ENCODE data around the gene PDE2A. TPM values are rescaled to one million over a fixed set of nuclear protein-coding genes. Genes with fewer than 3 reads are reported as not detected.

The PDE2A gene
- total RNA-seq, 4 donors from 2014 or later: 26.1 to 34.1 (median 30.6) TPM

GRCh38 chr11:72578566-72578965 lies 95.7 kb downstream of the PDE2A start:
- no peak for TF ChIP-seq POLR2A (IDR thresholded peaks at IDR 0.05)
- TF ChIP-seq CTCF (IDR thresholded peaks at IDR 0.05): no peak
- WGBS, 2 donors: 83 to 88% methylated on average over 5 of the region's 5 CpGs
- peak in 1 of 2 donors; percentile 78 for DNase-seq (ENCODE audit: low spot score in 2 of 2)
- intact Hi-C loops (cut with DNase I; ENCODE audit: low total_unique reads): no loop called here
- no peak overlapping the region for H3K4me3 ChIP-seq (ENCODE audit: low read depth, poor library complexity, severe bottlenecking)

- no peak overlapping the region for H3K4me3 ChIP-seq (ENCODE audit: low read depth, poor library complexity, severe bottlenecking)
- no peak for TF ChIP-seq POLR2A (IDR thresholded peaks at IDR 0.05)
- no peak for TF ChIP-seq CTCF (IDR thresholded peaks at IDR 0.05)
- peak in 1 of 2 donors; percentile 75 for DNase-seq (ENCODE audit: low spot score in 2 of 2)
- 81 to 96% methylated on average over 6 of the region's 6 CpGs for WGBS, 2 donors
- intact Hi-C loops (cut with DNase I; ENCODE audit: low total_unique reads): no loop called here
Observed at GRCh38 chr11:72578051-72578450, 96.2 kb downstream of the PDE2A start.

GRCh38 chr11:72577271-72577721 lies 96.9 kb downstream of the PDE2A start:
- WGBS, 2 donors: 83 to 90% methylated on average over 14 of the region's 14 CpGs
- DNase-seq (ENCODE audit: low spot score in 2 of 2): peak in 1 of 2 donors; percentile 76
- TF ChIP-seq POLR2A (IDR thresholded peaks at IDR 0.05): no peak
- no peak overlapping the region for H3K4me3 ChIP-seq (ENCODE audit: low read depth, poor library complexity, severe bottlenecking)
- intact Hi-C loops (cut with DNase I; ENCODE audit: low total_unique reads): no loop called here

GRCh38 chr11:72576661-72577060 lies 97.6 kb downstream of the PDE2A start:
- intact Hi-C loops (cut with DNase I; ENCODE audit: low total_unique reads): no loop called here

GRCh38 chr11:72576243-72576595 lies 98.0 kb downstream of the PDE2A start:
- intact Hi-C loops (cut with DNase I; ENCODE audit: low total_unique reads): no loop called here
- TF ChIP-seq CTCF (IDR thresholded peaks at IDR 0.05) (no peak), POLR2A (IDR thresholded peaks at IDR 0.05) (no peak)

More at GRCh38 chr11:72576661-72577060, 97.6 kb downstream of the PDE2A start:
- TF ChIP-seq POLR2A (IDR thresholded peaks at IDR 0.05) (no peak), CTCF (IDR thresholded peaks at IDR 0.05) (no peak)
- no peak overlapping the region for H3K4me3 ChIP-seq (ENCODE audit: low read depth, poor library complexity, severe bottlenecking)
- no peak for DNase-seq (ENCODE audit: low spot score in 2 of 2)
- 84 to 89% methylated on average over 6 of the region's 6 CpGs for WGBS, 2 donors

GRCh38 chr11:72575533-72576242 lies 98.5 kb downstream of the PDE2A start:
- 90 to 93% methylated on average over 10 to 11 of the region's 14 CpGs for WGBS, 2 donors
- intact Hi-C loops (cut with DNase I; ENCODE audit: low total_unique reads): no loop called here
- H3K4me3 ChIP-seq (ENCODE audit: low read depth, poor library complexity, severe bottlenecking): no peak overlapping the region
- TF ChIP-seq POLR2A (IDR thresholded peaks at IDR 0.05) (no peak), CTCF (IDR thresholded peaks at IDR 0.05) (no peak)
- peak in 1 of 2 donors; percentile 79 for DNase-seq (ENCODE audit: low spot score in 2 of 2)

More at GRCh38 chr11:72576243-72576595, 98.0 kb downstream of the PDE2A start:
- DNase-seq (ENCODE audit: low spot score in 2 of 2): no peak
- no peak overlapping the region for H3K4me3 ChIP-seq (ENCODE audit: low read depth, poor library complexity, severe bottlenecking)
- WGBS, 2 donors: 90 to 92% methylated on average over 5 of the region's 5 CpGs

Data from lower leg skin (tissue), 4 donors.